Astrocyte of the cerebellum (primary cell): Measurements from ENCODE around the gene TMEM107.
"Not testable (repeated sequence)": the region's sequence is repeated elsewhere in the genome, so short reads cannot be mapped to it uniquely, and the experiment has no call there.

ENCODE experiments used
- DNase-seq: peaks from one replicate; pipeline ENCODE4 v3.0.0-alpha.2; 2011; ENCODE audit warnings: low read depth
- H3K4me3 ChIP-seq: 2 replicates; pipeline ENCODE4 v1.5.1; 2011; ENCODE audit warnings: mild to moderate bottlenecking, low read depth, low read length, moderate library complexity
- CTCF ChIP-seq: IDR thresholded peaks from 2 replicates; pipeline ENCODE4 v1.5.1; 2012; ENCODE audit warnings: low read length, low read depth, moderate library complexity, mild to moderate bottlenecking; ENCODE audit errors: missing control alignments
- in situ Hi-C: cut with HindIII; loops from 2 replicates; pipeline ENCODE4 v1.10.0; 2017; ENCODE audit warnings: low sequenced_read_pairs

The TMEM107 gene

DNA sequence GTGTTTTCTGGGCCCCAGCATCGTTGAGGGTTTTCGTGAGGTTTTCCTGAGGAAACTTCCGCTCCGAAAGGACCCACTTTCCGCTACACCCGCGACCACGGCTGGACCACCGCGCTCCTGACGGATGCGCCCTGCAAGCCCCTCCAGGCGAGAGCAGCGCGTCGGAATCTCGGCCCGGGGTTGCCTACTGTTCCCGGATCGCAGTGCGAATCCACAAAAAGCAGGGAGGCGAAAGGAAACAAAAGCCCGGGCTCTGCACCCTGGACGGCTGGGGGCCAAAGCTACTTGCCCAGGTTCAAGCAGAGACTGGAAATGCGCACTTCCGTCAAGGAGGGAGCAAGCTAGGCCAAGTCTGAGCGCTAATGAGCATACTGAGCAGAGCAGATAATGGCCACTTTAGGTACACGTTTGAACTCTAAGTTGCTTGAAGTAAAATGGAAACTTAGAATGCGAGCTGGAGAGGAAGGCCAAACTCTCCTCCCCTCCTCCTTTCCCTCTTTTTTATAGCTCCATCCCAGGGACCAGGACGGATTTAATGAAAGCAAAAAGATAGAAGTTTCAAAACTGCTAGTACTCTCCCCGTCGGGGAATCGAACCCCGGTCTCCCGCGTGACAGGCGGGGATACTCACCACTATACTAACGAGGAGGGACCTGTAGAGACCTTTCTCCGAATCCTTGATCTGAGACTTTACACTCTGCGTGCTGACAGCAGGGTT lies 45.6 kb upstream of the TMEM107 start:
- no peak for TF ChIP-seq CTCF
- peak; percentile 79 for DNase-seq
- H3K4me3 ChIP-seq = peak overlapping the region; percentile 76
- in situ Hi-C loops = no loop called here

- TF ChIP-seq CTCF = no peak
- H3K4me3 ChIP-seq = peak overlapping the region; percentile 76
- in situ Hi-C loops = no loop called here
- peak; percentile 80 for DNase-seq
Measured at GRCh38 chr17:8220783-8221662, 44.8 kb upstream of the TMEM107 start.

- DNase-seq, H3K4me3 ChIP-seq, in situ Hi-C loops: not testable (repeated sequence)
Measured at GRCh38 chr17:8214000-8214399, 37.8 kb upstream of the TMEM107 start.

DNA sequence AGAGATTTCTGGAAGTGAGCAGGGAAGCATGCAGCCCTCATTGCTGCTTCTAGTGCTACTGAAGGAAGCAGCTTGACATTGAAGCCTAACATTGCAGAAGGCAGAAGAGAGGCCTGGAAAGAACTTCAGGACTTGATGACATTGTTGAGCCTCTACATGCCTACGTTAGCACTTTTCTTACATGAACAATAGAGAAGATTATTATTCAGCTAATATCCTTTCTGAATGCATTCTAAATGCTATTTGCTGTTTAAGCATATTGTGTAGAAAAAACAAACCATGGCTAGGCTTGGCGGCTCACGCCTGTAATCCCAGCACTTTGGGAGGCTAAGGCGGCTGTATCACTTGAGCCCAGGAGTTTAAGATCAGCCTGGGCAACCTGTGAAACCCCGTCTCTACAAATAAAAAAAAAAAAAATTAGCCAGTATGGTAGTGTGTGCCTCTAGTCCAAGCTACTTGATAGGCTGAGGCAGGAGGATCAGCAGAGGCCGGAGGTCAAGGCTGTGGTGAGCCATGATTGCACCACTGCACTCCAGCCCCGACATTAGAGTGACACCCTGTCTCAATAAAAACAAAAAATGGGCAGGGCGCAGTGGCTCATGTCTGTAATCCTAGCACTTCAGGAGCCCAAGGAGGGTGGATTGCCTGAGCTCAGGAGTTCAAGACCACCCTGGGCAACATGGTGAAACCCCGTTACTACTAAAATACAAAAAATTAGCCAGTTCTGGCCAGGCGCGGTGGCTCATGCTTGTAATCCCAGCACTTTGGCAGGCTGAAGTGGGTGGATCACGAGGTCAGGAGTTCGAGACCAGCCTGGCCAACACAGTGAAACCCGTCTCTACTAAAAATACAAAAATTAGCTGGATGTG lies 36.4 kb upstream of the TMEM107 start:
- TF ChIP-seq CTCF = no peak
- in situ Hi-C loops = no loop called here
- no peak overlapping the region for H3K4me3 ChIP-seq
- no peak for DNase-seq

GRCh38 chr17:8210761-8211458 lies 34.7 kb upstream of the TMEM107 start:
- peak overlapping the region; percentile 62 for H3K4me3 ChIP-seq
- DNase-seq = no peak
- no peak for TF ChIP-seq CTCF
- in situ Hi-C loops = no loop called here

DNA sequence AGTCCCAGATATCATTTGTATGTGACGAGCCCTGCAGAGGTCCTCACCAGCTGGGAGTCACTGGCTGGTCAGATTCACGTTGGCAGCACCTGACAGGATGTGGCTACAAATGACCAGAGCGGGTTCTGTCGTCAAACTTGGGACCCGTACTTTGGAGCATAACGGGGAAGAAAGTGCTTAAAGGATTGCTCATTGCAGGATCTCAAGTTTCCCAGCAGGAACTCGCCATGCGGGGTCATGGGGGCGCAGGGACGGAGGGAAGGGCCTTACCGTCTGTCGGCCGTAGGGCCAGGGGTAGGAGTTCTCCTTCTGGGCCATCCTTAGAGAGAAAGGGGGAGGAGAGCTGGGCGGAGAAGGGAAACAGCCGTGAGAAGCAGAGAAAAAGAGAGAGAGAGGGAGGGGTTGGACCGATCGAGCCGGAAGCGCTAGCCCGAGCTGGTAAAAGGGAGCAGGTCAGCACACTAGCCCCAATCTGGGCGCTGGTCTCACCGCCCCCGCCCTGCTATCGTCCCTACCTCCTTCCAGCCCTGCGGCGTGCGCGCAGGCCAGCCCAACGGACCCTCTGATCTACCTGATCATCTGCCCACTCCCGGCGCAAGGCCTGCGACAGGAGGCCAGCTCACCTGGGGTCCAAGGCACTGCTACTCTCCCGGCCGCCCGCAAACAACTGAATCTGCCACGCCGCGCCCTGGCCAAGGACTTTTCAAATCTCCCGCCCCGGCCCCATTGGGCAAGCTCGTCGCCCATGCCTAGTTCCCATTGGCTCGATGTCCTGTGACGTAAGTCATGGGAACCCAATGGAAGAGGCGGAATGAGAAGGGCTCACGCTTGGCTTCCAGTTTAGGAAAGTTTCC lies 34.0 kb upstream of the TMEM107 start, which contains the start of gene AURKB:
Gene AURKB, minus strand, starts transcription at position 669 of the 854 bp plus-strand sequence. Its CDS starts 351 bp downstream, at position 318.
- no peak for TF ChIP-seq CTCF
- H3K4me3 ChIP-seq = peak within 1 kb of the TSS; percentile 62
- peak; percentile 95 for DNase-seq
- in situ Hi-C loops = no loop called here
